Tibial nerve (tissue), 4 donors: ENCODE data around the gene NENF.

Experiments used
- EP300 ChIP-seq, 2 donors: sonication (generic); formaldehyde crosslinking; IDR thresholded peaks; one replicate each; pipeline ENCODE4 v1.6.1; 2017; ENCODE audit warnings: antibody characterized with exemption in 2 of 2, mild to moderate bottlenecking in 1 of 2
- TF ChIP-seq, protein P1 (sequence below), 5 experiments: fragments of 200-600 bp in 3 of 5; fragments of 450-650 bp in 2 of 5; sonication (generic) in 3 of 5; IDR thresholded peaks; one replicate each; pipeline ENCODE4 v1.5.1; 2016 to 2019; ENCODE audit warnings: antibody characterized with exemption in 5 of 5, mild to moderate bottlenecking in 3 of 5, moderate library complexity in 2 of 5

DNA sequence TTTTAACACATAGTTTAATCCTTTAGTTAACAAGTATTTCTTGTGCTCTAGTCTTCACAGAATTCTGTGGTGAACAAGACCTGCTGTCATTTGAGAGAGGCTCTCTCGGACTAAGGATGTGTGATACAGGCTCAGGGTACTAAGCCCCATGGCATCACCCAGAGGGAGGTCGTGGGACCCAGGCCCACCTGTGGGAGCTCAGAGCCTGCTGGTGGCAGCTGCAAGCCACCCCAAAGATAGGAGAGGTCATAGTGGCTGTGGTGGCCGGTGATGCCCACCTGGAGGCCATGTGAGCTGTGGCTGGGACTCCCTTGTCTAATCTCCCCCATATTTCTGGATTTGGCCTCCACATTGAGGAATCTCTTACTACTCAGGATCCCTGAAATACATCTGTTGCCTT lies 22.0 kb downstream of the NENF start:
- no peak for TF ChIP-seq EP300 (IDR thresholded peaks at IDR 0.05)
- TF ChIP-seq, protein P1, sequence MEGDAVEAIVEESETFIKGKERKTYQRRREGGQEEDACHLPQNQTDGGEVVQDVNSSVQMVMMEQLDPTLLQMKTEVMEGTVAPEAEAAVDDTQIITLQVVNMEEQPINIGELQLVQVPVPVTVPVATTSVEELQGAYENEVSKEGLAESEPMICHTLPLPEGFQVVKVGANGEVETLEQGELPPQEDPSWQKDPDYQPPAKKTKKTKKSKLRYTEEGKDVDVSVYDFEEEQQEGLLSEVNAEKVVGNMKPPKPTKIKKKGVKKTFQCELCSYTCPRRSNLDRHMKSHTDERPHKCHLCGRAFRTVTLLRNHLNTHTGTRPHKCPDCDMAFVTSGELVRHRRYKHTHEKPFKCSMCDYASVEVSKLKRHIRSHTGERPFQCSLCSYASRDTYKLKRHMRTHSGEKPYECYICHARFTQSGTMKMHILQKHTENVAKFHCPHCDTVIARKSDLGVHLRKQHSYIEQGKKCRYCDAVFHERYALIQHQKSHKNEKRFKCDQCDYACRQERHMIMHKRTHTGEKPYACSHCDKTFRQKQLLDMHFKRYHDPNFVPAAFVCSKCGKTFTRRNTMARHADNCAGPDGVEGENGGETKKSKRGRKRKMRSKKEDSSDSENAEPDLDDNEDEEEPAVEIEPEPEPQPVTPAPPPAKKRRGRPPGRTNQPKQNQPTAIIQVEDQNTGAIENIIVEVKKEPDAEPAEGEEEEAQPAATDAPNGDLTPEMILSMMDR (IDR thresholded peaks at IDR 0.05), result no peak
